Vagina (tissue), 2 donors: ENCODE measurements around the gene KRT86.
"Not testable (repeated sequence)": the region's sequence is repeated elsewhere in the genome, so short reads cannot be mapped to it uniquely, and the experiment has no call there.

Experiments used
- POLR2AphosphoS5 ChIP-seq, 2 donors: sonication (generic); formaldehyde crosslinking; IDR thresholded peaks; one replicate each; pipeline ENCODE4 v1.9.0; 2017; ENCODE audit warnings: antibody characterized with exemption in 2 of 2, mild to moderate bottlenecking in 2 of 2, low read depth in 1 of 2; ENCODE audit not compliant: insufficient read depth in 1 of 2
- TF ChIP-seq, protein P1 (sequence below), 3 experiments: fragments of 450-650 bp in 2 of 3; fragments of 200-600 bp in 1 of 3; sonication (generic) in 1 of 3; IDR thresholded peaks; one replicate each; pipeline ENCODE4 v1.5.1; 2017 to 2019; ENCODE audit warnings: antibody characterized with exemption in 3 of 3, mild to moderate bottlenecking in 2 of 3, moderate library complexity in 2 of 3

DNA sequence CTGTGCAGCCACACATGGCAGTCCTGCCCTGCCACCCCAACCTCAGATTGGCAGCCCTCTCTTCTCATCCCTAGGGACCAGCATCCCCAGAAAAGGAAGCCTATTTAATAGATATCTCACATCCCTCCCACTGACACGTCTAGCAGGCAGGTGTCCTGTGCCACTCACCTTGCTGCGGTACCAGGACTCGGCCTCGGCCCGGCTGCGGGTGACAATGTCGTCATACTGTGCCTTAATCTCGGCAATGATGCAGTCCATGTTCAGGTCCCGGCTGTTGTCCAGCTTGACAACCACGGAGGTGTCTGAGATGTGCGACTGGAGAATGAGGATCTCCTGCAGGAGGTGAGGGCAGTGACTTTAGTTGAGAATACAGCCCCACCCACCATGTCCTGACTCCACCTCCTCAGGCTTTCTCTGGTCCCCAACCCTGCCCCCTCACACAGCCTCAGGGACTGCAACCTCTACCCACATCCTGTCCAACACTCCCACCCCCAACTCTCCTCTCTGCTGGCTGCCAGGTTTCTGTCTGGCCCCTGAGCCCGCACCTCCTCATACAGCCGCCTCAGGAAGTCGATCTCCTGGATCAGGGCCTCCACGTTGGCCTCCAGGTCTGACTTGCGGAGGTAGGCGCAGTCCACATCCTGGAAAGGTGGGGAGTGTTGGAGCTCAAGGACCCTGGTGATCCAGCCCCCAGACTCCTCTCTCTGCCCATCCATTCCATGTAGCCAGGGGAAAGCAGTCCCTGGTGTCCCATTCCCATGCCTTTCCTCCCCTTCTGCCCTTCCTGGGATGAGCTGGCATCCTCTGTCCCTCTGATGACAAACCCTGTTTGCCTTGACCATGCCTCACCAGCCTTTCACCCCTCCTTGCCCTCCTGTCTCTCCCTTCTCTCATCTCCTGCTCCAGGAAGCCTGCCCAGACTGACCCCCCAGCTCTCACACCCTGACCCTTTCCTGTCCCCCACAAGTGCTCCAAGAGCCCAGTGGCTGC is 13.7 kb downstream of the KRT86 start:
- TF ChIP-seq, protein P1, sequence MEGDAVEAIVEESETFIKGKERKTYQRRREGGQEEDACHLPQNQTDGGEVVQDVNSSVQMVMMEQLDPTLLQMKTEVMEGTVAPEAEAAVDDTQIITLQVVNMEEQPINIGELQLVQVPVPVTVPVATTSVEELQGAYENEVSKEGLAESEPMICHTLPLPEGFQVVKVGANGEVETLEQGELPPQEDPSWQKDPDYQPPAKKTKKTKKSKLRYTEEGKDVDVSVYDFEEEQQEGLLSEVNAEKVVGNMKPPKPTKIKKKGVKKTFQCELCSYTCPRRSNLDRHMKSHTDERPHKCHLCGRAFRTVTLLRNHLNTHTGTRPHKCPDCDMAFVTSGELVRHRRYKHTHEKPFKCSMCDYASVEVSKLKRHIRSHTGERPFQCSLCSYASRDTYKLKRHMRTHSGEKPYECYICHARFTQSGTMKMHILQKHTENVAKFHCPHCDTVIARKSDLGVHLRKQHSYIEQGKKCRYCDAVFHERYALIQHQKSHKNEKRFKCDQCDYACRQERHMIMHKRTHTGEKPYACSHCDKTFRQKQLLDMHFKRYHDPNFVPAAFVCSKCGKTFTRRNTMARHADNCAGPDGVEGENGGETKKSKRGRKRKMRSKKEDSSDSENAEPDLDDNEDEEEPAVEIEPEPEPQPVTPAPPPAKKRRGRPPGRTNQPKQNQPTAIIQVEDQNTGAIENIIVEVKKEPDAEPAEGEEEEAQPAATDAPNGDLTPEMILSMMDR (IDR thresholded peaks at IDR 0.05): not testable (repeated sequence)
- not testable (repeated sequence) for TF ChIP-seq POLR2AphosphoS5 (IDR thresholded peaks at IDR 0.05; ENCODE audit: insufficient read depth in 1 of 2, low read depth in 1 of 2)
